ENCODE measurements around the gene TBX4. TPM values are rescaled to one million over a fixed set of nuclear protein-coding genes. Genes with fewer than 3 reads are reported as not detected.
"Not testable (repeated sequence)": the region's sequence is repeated elsewhere in the genome, so short reads cannot be mapped to it uniquely, and the experiment has no call there.

TBX4 gene
- total RNA-seq, 2 experiments from 2014 or later: not detected

DNA sequence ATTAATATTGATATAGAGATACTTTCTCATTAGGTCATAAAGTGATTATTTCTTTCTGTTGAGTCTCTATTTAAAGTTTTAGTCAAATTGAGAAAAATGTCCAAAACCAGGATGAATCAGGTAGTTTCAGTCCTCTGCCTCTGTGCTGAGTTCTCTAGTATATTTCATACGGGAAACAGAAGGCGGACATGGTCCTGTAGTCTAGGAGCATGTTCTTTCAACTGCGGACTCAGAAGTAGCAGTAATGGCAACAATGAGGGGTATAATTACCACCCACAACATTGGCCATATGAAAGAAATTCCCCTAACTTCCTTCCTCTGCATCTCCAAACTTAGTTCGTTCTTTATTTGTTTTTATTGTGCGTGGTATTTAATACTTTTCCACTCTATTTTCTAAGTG, 50.1 kb downstream of the TBX4 start:
- no peak for DNase-seq
- Mint-ChIP-seq H3K27me3 (peaks cover 25% of the 10 kb centered on the region), H3K4me1 (no peaks in the 10 kb centered on the region), H3K9me3 (ENCODE audit: low read depth) (no peaks in the 10 kb centered on the region), H3K4me3 (no peak overlapping the region), H3K36me3 (ENCODE audit: low read depth) (no peaks in the 10 kb centered on the region), H3K27ac (no peak overlapping the region)
- ChIA-PET CTCF (no interaction called here), POLR2A (no interaction called here)
- ATAC-seq: no peak
- intact Hi-C loops (cut with DNase I, micrococcal nuclease): no loop called here

DNA sequence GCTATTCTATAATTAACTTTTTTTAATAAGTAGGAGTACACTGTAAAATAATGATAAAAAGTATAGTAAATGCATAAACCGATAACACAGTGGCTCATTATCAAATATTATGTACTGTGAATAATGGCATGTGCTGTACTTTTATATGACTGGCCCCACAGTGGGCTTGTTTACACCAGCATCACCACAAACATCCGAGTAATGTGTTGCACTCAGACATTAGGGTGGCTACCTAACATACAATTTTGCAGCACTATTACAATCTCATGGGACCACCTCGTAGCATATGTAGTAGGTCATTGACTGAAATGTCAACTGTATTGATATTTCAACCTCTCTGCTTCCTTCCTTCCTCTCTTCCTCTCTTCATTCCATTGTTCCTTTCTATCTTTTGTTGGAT, 51.7 kb downstream of the TBX4 start:
- intact Hi-C loops (cut with DNase I, micrococcal nuclease): no loop called here
- no peaks in the 10 kb centered on the region for H3K9me3 Mint-ChIP-seq (ENCODE audit: low read depth)
- H3K27ac Mint-ChIP-seq: no peak overlapping the region
- no peaks in the 10 kb centered on the region for H3K36me3 Mint-ChIP-seq (ENCODE audit: low read depth)
- no peaks in the 10 kb centered on the region for H3K4me1 Mint-ChIP-seq
- H3K4me3 Mint-ChIP-seq: no peak overlapping the region
- H3K27me3 Mint-ChIP-seq: peaks cover 26% of the 10 kb centered on the region
- ATAC-seq (no peak), DNase-seq (no peak)
- ChIA-PET CTCF (no interaction called here), POLR2A (no interaction called here)

DNA sequence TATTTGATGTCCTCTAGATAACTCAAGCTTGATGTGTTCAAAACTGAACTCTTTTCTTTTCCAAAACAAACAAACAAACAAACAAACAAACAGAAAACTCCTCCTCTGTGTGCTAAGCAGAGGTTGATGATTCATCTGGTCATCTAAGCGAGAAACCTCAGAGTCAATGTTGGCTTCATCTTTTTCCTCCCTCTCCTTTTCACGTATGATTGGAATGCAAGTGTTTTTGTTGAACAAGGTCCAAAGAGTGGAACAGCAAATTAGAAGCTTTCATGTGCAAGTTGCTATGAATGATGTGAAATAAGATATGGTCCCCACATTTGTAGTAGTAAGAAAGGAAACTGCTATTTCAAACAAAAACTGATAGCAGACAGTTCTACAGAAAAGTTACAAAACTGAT, 52.5 kb downstream of the TBX4 start:
- ATAC-seq: no peak
- no peak for DNase-seq
- CTCF ChIA-PET: no interaction called here
- Mint-ChIP-seq H3K4me3 (no peak overlapping the region), H3K9me3 (ENCODE audit: low read depth) (no peaks in the 10 kb centered on the region), H3K4me1 (no peaks in the 10 kb centered on the region), H3K36me3 (ENCODE audit: low read depth) (no peaks in the 10 kb centered on the region), H3K27ac (no peak overlapping the region), H3K27me3 (peaks cover 26% of the 10 kb centered on the region)
- intact Hi-C loops (cut with DNase I, micrococcal nuclease): no loop called here
- POLR2A ChIA-PET: no interaction called here

DNA sequence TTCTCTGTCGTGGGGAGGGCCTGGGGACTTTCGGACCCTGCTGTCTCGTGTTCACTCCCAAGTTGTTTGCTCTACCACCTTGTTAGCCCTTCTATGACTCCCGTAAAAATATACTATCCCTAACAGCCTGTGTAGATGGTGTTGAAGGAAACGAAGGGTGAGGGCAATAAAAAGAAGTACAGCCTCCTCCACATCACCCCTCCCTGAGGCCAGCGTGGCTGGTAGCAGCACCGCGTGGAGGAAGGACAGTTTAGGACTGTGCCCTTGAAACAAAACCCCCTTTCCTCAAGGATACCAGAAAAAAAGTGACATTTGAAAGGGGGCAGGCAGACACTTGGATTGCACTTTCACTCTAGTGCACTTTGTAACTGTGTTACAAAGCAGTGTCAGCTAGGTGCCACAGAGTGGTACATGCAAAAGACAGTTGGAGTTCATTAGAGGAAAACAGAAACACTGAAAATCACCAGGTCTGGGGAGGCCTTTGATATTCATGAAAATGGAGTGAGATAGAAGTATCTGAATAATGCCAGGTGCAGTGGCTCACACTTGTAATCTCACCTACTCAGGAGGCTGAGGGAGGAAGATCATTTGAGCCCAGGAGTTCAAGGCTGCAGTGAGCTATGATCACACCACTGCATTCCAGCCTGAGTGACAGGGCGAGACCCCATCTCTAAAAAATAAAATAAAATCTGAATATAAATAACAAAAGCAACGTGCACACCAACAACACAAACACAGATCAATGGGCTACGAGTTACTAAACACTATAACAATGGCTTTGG, 53.8 kb downstream of the TBX4 start:
- Mint-ChIP-seq H3K9me3 (ENCODE audit: low read depth) (no peaks in the 10 kb centered on the region), H3K36me3 (ENCODE audit: low read depth) (no peaks in the 10 kb centered on the region), H3K27ac (no peak overlapping the region), H3K4me3 (no peak overlapping the region), H3K27me3 (peaks cover 26% of the 10 kb centered on the region), H3K4me1 (no peaks in the 10 kb centered on the region)
- DNase-seq (no peak), ATAC-seq (no peak)
- CTCF ChIA-PET: no interaction called here
- intact Hi-C loops (cut with DNase I, micrococcal nuclease): no loop called here
- POLR2A ChIA-PET: no interaction called here

DNA sequence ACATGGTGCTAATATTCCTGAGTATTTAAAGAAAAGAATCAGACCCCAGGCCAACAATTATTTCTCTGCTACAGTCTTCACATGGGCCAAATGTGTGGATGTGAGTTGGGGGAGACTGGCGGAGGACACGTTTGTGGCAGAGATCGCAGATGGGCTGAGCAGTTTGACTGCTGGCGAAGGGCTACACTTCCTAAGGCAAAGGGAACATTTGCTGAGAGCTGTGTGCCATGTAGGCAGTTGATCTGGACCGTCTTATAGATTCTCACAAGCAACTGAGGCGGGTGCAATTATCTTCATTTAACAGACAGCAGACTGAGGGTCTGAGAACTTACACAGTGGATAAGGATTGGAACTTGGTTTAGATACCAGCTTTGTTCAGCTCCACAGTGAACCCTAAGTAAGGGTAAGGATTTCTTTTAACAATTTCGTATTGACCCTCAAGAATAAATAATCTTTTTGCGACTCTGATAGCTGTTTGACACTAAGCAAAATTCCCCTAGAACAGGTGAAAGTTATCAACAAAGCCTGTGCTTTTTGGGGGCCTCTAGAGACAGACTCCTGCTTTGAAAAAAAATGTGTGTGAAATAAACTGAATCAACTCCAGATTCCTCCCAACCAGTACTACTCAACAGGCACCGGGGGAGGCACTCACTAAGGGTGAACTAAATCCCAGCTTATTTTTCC, 55.3 kb downstream of the TBX4 start:
- Mint-ChIP-seq H3K4me1 (no peaks in the 10 kb centered on the region), H3K27ac (no peak overlapping the region), H3K9me3 (ENCODE audit: low read depth) (no peaks in the 10 kb centered on the region), H3K36me3 (ENCODE audit: low read depth) (no peaks in the 10 kb centered on the region), H3K27me3 (peaks cover 26% of the 10 kb centered on the region), H3K4me3 (no peak overlapping the region)
- DNase-seq (no peak), ATAC-seq (no peak)
- ChIA-PET POLR2A (no interaction called here), CTCF (no interaction called here)
- intact Hi-C loops (cut with DNase I, micrococcal nuclease): no loop called here

DNA sequence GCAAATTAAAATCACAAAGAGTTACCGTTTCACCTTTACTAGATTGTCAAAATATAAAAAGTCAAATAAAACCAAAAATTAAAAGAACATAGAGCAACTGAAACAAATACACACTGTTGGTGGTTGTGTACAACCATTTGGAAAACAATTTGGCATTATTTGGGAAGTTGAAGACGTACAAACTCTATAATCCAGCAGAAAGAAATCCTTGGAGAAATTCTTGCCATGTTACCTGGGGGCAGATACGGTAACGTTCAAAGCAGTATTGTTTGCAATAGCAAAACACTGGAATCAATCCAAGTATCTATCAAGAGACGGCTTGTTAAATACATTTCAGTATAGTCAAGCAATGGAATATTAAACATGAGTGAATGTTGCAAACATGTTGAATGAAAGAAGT, 56.7 kb downstream of the TBX4 start:
- Mint-ChIP-seq H3K36me3 (ENCODE audit: low read depth) (no peaks in the 10 kb centered on the region), H3K4me1 (no peaks in the 10 kb centered on the region), H3K4me3 (no peak overlapping the region), H3K27ac (no peak overlapping the region), H3K27me3 (peaks cover 28% of the 10 kb centered on the region), H3K9me3 (ENCODE audit: low read depth) (no peaks in the 10 kb centered on the region)
- intact Hi-C loops (cut with DNase I, micrococcal nuclease): no loop called here
- ChIA-PET POLR2A (no interaction called here), CTCF (no interaction called here)
- DNase-seq (no peak), ATAC-seq (no peak)

DNA sequence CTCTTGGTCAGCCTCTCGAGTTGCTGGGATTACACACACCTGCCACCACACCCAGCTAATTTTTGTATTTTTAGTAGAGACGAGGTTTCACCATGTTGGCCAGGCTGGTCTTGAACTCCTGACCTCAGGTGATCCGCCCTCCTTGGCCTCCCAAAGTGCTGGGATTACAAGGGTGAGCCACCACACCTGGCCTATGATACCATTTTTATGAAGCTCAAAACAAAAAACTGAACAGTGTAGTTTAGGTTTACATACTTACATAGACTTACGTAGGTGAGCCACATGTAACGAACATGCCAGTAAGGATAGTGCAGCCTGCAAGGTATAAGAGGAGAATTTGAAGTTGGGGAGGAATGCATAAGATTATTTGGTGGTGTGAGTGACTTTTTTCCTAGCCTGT, 57.2 kb downstream of the TBX4 start:
- H3K4me1 Mint-ChIP-seq; ATAC-seq; H3K9me3 Mint-ChIP-seq (ENCODE audit: low read depth); H3K36me3 Mint-ChIP-seq (ENCODE audit: low read depth); H3K4me3 Mint-ChIP-seq; H3K27ac Mint-ChIP-seq; intact Hi-C loops (cut with DNase I, micrococcal nuclease); POLR2A ChIA-PET; DNase-seq: not testable (repeated sequence)
- H3K27me3 Mint-ChIP-seq: peaks cover 25% of the 10 kb centered on the region
- CTCF ChIA-PET: interaction anchor here (0.6 kb wide), 1 partner anchor 329 kb away, joined by 3 read pairs; no protein-coding TSS in a partner anchor

DNA sequence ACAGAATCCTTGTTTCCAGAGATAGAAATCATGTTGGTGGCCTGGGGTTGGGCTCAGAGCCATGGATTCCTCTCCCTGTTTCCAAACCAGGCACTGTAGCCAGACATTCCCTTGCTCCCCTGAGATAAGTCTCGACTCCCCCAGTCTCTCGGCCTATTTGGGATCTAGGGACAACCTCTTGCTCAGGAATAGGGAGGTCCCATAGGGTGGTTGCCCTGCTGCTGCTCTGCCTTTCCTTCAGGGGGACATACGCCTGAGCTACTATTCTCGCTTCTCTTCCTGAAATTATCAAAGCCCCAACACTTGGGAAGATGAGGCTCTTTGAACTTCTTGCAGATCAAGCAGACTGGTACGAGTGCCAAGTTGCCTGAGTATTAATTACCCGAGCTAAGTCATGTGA, 58.0 kb downstream of the TBX4 start:
- Mint-ChIP-seq H3K4me1 (no peaks in the 10 kb centered on the region), H3K27me3 (peaks cover 18% of the 10 kb centered on the region), H3K27ac (no peak overlapping the region), H3K4me3 (no peak overlapping the region), H3K36me3 (ENCODE audit: low read depth) (no peaks in the 10 kb centered on the region), H3K9me3 (ENCODE audit: low read depth) (no peaks in the 10 kb centered on the region)
- intact Hi-C loops (cut with DNase I, micrococcal nuclease): no loop called here
- ATAC-seq (no peak), DNase-seq (no peak)
- CTCF ChIA-PET: no interaction called here
- POLR2A ChIA-PET: no interaction called here

DNA sequence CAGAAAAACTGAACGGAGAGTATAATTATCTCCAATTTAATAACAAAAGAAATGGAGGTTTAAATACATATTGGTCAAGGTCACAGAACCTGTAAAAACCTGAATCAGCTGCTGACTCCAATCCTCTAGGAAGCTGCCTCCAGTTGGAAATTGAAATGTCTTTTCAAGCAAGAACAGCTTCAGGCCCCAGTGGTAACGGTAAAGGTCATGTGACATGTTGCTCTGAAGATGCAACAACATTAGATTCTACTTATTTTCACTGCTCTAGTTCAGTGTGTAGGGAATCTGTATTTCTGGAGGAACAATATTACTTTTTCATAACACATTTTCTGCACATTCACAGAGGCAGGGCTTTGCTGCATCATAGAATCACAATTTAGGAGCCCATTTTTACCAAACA, 58.8 kb downstream of the TBX4 start:
- ATAC-seq: no peak
- H3K4me3 Mint-ChIP-seq: no peak overlapping the region
- peaks cover 15% of the 10 kb centered on the region for H3K27me3 Mint-ChIP-seq
- intact Hi-C loops (cut with DNase I, micrococcal nuclease): no loop called here
- no peaks in the 10 kb centered on the region for H3K36me3 Mint-ChIP-seq (ENCODE audit: low read depth)
- no peak for DNase-seq
- no peak overlapping the region for H3K27ac Mint-ChIP-seq
- CTCF ChIA-PET: interaction anchor here (1.2 kb wide), 1 partner anchor 14 kb away, joined by 4 read pairs; no protein-coding TSS in a partner anchor
- no peaks in the 10 kb centered on the region for H3K4me1 Mint-ChIP-seq
- POLR2A ChIA-PET: no interaction called here
- H3K9me3 Mint-ChIP-seq (ENCODE audit: low read depth): no peaks in the 10 kb centered on the region

DNA sequence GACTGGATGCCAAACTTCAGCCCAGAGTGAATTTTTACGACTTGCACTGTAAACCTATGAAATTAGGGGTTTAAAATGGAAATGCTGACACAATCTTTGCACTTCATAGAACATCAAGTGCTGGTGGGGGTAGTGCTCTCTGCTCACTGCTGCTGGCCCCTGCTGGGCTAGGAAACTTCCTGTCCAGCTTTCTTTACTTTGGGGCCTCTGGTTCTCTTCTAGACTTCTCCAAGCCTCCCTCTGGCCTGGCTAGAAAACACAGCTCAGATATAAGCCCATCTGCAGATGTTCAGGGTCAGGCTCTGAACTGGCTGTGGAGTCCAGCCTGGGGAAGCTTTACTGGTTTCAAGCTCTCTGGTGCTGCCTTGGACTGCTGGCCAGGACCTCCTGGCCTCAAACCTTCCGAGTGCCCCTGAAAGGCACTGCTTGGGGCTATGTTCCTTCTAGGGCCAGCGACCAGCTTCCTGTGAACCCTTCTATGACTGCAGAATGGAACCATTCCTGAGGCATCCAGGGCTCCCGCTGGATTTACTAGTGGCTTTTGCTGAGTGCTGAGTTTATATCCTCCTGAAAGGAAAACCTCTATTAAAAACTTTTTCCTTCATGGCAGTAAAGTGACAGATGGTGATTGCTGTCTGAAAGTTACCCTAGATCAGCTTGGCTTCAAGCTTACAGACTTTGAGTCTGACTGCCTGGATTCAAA, 59.4 kb downstream of the TBX4 start:
- Mint-ChIP-seq H3K4me3 (no peak overlapping the region), H3K9me3 (ENCODE audit: low read depth) (no peaks in the 10 kb centered on the region), H3K36me3 (ENCODE audit: low read depth) (no peaks in the 10 kb centered on the region), H3K27ac (no peak overlapping the region), H3K27me3 (peaks cover 12% of the 10 kb centered on the region), H3K4me1 (no peaks in the 10 kb centered on the region)
- no peak for DNase-seq
- intact Hi-C loops (cut with DNase I, micrococcal nuclease): no loop called here
- ATAC-seq: no peak
- POLR2A ChIA-PET: no interaction called here
- CTCF ChIA-PET: interaction anchor here (0.6 to 1.2 kb wide), 2 partner anchors 13 to 100 kb away, joined by 3 to 4 read pairs; no protein-coding TSS in a partner anchor

DNA sequence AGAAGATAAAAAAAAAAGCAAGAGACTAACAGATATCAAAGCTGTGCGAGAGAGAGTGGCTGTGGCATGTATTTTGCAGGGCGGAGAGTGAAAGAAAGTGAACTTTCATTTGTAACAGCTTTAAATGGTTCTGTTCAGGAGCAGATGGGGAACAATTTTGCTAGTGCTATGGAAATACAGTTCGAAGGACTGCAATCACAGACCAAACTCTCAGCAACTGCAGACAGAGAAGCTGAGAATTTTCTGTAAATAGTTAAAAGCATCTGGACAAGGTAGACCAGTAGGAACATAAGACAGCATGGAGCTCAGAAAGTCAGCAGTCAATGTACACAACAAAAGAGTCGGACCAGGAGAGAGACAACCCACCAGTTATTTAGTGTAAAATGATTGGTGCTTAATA, 62.3 kb downstream of the TBX4 start:
- intact Hi-C loops (cut with DNase I, micrococcal nuclease): no loop called here
- H3K4me1 Mint-ChIP-seq: no peaks in the 10 kb centered on the region
- DNase-seq (no peak), ATAC-seq (no peak)
- H3K27me3 Mint-ChIP-seq: peaks cover 4% of the 10 kb centered on the region
- H3K9me3 Mint-ChIP-seq (ENCODE audit: low read depth): no peaks in the 10 kb centered on the region
- no peaks in the 10 kb centered on the region for H3K36me3 Mint-ChIP-seq (ENCODE audit: low read depth)
- H3K4me3 Mint-ChIP-seq: no peak overlapping the region
- POLR2A ChIA-PET: no interaction called here
- no peak overlapping the region for H3K27ac Mint-ChIP-seq
- CTCF ChIA-PET: interaction anchor here (0.8 to 1.4 kb wide), 2 partner anchors 11 to 81 kb away, joined by 3 read pairs; no protein-coding TSS in a partner anchor

DNA sequence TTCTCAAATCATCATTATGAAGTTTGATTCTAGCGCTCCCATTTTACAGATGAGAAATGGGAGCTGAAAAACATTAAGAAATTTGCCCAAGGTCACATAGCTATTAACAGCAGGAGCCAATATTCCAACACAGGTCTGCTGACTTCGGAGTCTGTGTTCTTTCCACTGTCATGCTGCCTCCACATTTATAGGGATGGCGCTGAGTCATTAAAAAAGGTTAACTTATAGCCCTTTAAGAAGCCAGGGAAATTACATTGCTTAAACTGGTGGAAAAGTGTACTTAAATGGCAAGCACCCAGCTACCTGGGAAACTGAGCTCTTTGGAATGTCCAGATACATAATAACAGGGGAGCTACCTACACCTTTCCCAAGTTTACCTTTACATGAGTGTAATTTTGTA, 65.0 kb downstream of the TBX4 start:
- Mint-ChIP-seq H3K9me3 (ENCODE audit: low read depth) (no peaks in the 10 kb centered on the region), H3K27me3 (peaks cover 7% of the 10 kb centered on the region), H3K4me1 (no peaks in the 10 kb centered on the region), H3K4me3 (no peak overlapping the region), H3K36me3 (ENCODE audit: low read depth) (no peaks in the 10 kb centered on the region), H3K27ac (no peak overlapping the region)
- ChIA-PET CTCF (no interaction called here), POLR2A (no interaction called here)
- ATAC-seq (no peak), DNase-seq (no peak)
- intact Hi-C loops (cut with DNase I, micrococcal nuclease): no loop called here
